Umbilical cord (tissue), 2 donors: ENCODE measurements around the gene SIPA1L3. TPM values are rescaled to one million over a fixed set of nuclear protein-coding genes. Genes with fewer than 3 reads are reported as not detected.

Experiments used
- DNase-seq: peaks from one replicate; pipeline ENCODE4 v3.0.0-alpha.2; 2015; ENCODE audit warnings: low spot score
- total RNA-seq: library from RNA; depleted of rRNA; stranded (reverse); fragments of >200 nt; gene quantifications from one replicate; pipeline ENCODE4 v1.2.3, GENCODE V29; 2014; ENCODE audit warnings: low replicate concordance; ENCODE audit not compliant: insufficient read depth

Gene SIPA1L3
- total RNA-seq, 1 donor from 2014 or later = 13.7 TPM

GRCh38 chr19:37977391-37977790 is 70.4 kb downstream of the SIPA1L3 start:
- no peak for DNase-seq

- peak; percentile 31 for DNase-seq
Observed at GRCh38 chr19:37977992-37978391, 71.0 kb downstream of the SIPA1L3 start.

- DNase-seq = peak; percentile 69
Observed at GRCh38 chr19:37979547-37980082, 72.6 kb downstream of the SIPA1L3 start.

GRCh38 chr19:37980419-37981170 is 73.6 kb downstream of the SIPA1L3 start:
- no peak for DNase-seq

GRCh38 chr19:37981785-37982475 is 74.9 kb downstream of the SIPA1L3 start:
- peak; percentile 43 for DNase-seq

GRCh38 chr19:37982655-37983054 is 75.6 kb downstream of the SIPA1L3 start:
- DNase-seq = no peak

- DNase-seq = no peak
Observed at GRCh38 chr19:37983153-37983552, 76.1 kb downstream of the SIPA1L3 start.

- DNase-seq = no peak
Observed at GRCh38 chr19:37983916-37984315, 76.9 kb downstream of the SIPA1L3 start.

- no peak for DNase-seq
Observed at GRCh38 chr19:37986048-37986750, 79.2 kb downstream of the SIPA1L3 start.

- DNase-seq = no peak
Observed at GRCh38 chr19:37987356-37988332, 80.6 kb downstream of the SIPA1L3 start.

GRCh38 chr19:37988758-37989635 is 82.0 kb downstream of the SIPA1L3 start:
- no peak for DNase-seq

GRCh38 chr19:37989855-37990254 is 82.8 kb downstream of the SIPA1L3 start:
- DNase-seq = no peak

- no peak for DNase-seq
Observed at GRCh38 chr19:37990362-37990761, 83.4 kb downstream of the SIPA1L3 start.

- DNase-seq = no peak
Observed at GRCh38 chr19:37991176-37991835, 84.3 kb downstream of the SIPA1L3 start.

- DNase-seq = no peak
Observed at GRCh38 chr19:37991841-37992248, 84.8 kb downstream of the SIPA1L3 start.

- DNase-seq = no peak
Observed at GRCh38 chr19:37992761-37993160, 85.8 kb downstream of the SIPA1L3 start.

GRCh38 chr19:37994823-37995130 is 87.8 kb downstream of the SIPA1L3 start:
- no peak for DNase-seq

GRCh38 chr19:37995346-37995745 is 88.3 kb downstream of the SIPA1L3 start:
- no peak for DNase-seq

GRCh38 chr19:37997911-37998344 is 90.9 kb downstream of the SIPA1L3 start:
- DNase-seq = peak; percentile 68
